Breast epithelium (tissue), 4 donors: ENCODE measurements around the gene ADPRHL1. TPM values are rescaled to one million over a fixed set of nuclear protein-coding genes. Genes with fewer than 3 reads are reported as not detected.

Experiments used
- DNase-seq, 2 donors: peaks; one replicate each; pipeline ENCODE4 v3.0.0-alpha.2; 2019; ENCODE audit warnings: low spot score in 2 of 2
- H3K27ac ChIP-seq, 2 donors: fragments of 200-600 bp; sonication (generic) in 1 of 2; one replicate each; pipeline ENCODE4 v1.5.1; 2016 to 2019; ENCODE audit warnings: mild to moderate bottlenecking in 1 of 2
- H3K27me3 ChIP-seq, 2 donors: fragments of 200-600 bp; sonication (generic) in 1 of 2; one replicate each; pipeline versions ENCODE4 v1.5.1 to v1.6.0; 2017 to 2019; ENCODE audit warnings: control low read depth in 1 of 2, mild to moderate bottlenecking in 1 of 2
- H3K36me3 ChIP-seq: fragments of 200-600 bp; one replicate; pipeline ENCODE4 v1.5.1; 2019
- H3K4me1 ChIP-seq, 2 donors: fragments of 200-600 bp; sonication (generic); one replicate each; pipeline ENCODE4 v1.5.1; 2016 to 2019; ENCODE audit warnings: control low read depth in 1 of 2
- H3K4me3 ChIP-seq, 3 donors: fragments of 200-600 bp; sonication (generic); 1 replicate in 2 of 3; 2 replicates in 1 of 3; pipeline ENCODE4 v1.5.1; 2016 to 2019; ENCODE audit warnings: mild to moderate bottlenecking in 3 of 3, moderate library complexity in 2 of 3
- H3K9me3 ChIP-seq, 2 donors: fragments of 200-600 bp; sonication (generic) in 1 of 2; one replicate each; pipeline ENCODE4 v1.5.1; 2016 to 2019; ENCODE audit warnings: control low read depth in 1 of 2
- CTCF ChIP-seq, 3 donors: fragments of 450-650 bp; IDR thresholded peaks; one replicate each; pipeline ENCODE4 v1.5.1; 2016 to 2017; ENCODE audit warnings: antibody characterized with exemption in 3 of 3, mild to moderate bottlenecking in 3 of 3, moderate library complexity in 3 of 3
- POLR2A ChIP-seq: fragments of 450-650 bp; IDR thresholded peaks from one replicate; pipeline ENCODE4 v1.6.1; 2016; ENCODE audit warnings: antibody characterized with exemption, mild to moderate bottlenecking, moderate library complexity
- POLR2AphosphoS5 ChIP-seq, 3 donors: sonication (generic); formaldehyde crosslinking; IDR thresholded peaks; one replicate each; pipeline ENCODE4 v1.6.1; 2017; ENCODE audit warnings: antibody characterized with exemption in 3 of 3
- intact Hi-C: fragments of 100-400 bp; cut with DNase I; formaldehyde crosslinking; loops from one replicate; pipeline ENCODE4 v1.15.1; 2023; ENCODE audit warnings: low total_unique reads
- total RNA-seq, 3 donors: library from RNA; depleted of rRNA; stranded (reverse); fragments of >200 nt; gene quantifications; one replicate each; pipeline ENCODE4 v1.1.0, GENCODE V29; 2016

Gene ADPRHL1
- total RNA-seq, 3 donors from 2014 or later, result 1.8 to 2.7 (median 2.0) TPM

GRCh38 chr13:113367771-113368170 lies 85.5 kb downstream of the ADPRHL1 start:
- H3K9me3 ChIP-seq, result no peaks in the 10 kb centered on the region
- no peaks in the 10 kb centered on the region for H3K36me3 ChIP-seq
- TF ChIP-seq POLR2AphosphoS5 (IDR thresholded peaks at IDR 0.05), result no peak
- no peak for TF ChIP-seq POLR2A
- no peak for TF ChIP-seq CTCF (IDR thresholded peaks at IDR 0.05)
- H3K27ac ChIP-seq, result no peak overlapping the region
- H3K27me3 ChIP-seq, result no peaks in the 10 kb centered on the region
- no peak overlapping the region for H3K4me3 ChIP-seq
- intact Hi-C loops, result no loop called here
- H3K4me1 ChIP-seq, result peaks cover 0 to 4% of the 10 kb centered on the region in 2 donors
- DNase-seq, result no peak

- DNase-seq, result peak in 1 of 2 donors; percentile 12
- H3K27ac ChIP-seq, result no peak overlapping the region
- no peaks in the 10 kb centered on the region for H3K36me3 ChIP-seq
- H3K4me1 ChIP-seq, result peaks cover 0 to 4% of the 10 kb centered on the region in 2 donors
- no peaks in the 10 kb centered on the region for H3K27me3 ChIP-seq
- H3K4me3 ChIP-seq, result no peak overlapping the region
- TF ChIP-seq POLR2AphosphoS5 (IDR thresholded peaks at IDR 0.05), result no peak
- no peak for TF ChIP-seq CTCF (IDR thresholded peaks at IDR 0.05)
- no peak for TF ChIP-seq POLR2A
- intact Hi-C loops, result no loop called here
- no peaks in the 10 kb centered on the region for H3K9me3 ChIP-seq
These were observed 86.2 kb downstream of the ADPRHL1 start for GRCh38 chr13:113367020-113367560.

- no peak for TF ChIP-seq POLR2AphosphoS5 (IDR thresholded peaks at IDR 0.05)
- TF ChIP-seq POLR2A, result no peak
- no peak for TF ChIP-seq CTCF (IDR thresholded peaks at IDR 0.05)
- Histone ChIP-seq H3K27me3 (no peaks in the 10 kb centered on the region), H3K4me3 (no peak overlapping the region), H3K4me1 (peaks cover 0 to 4% of the 10 kb centered on the region in 2 donors), H3K36me3 (no peaks in the 10 kb centered on the region), H3K27ac (peak overlapping the region in 1 of 2 donors; percentile 12), H3K9me3 (no peaks in the 10 kb centered on the region)
- intact Hi-C loops, result no loop called here
- DNase-seq, result no peak
These were observed 87.2 kb downstream of the ADPRHL1 start for GRCh38 chr13:113365971-113366588.

- H3K27ac ChIP-seq, result peak overlapping the region in 1 of 2 donors; percentile 78
- intact Hi-C loops, result no loop called here
- H3K9me3 ChIP-seq, result no peaks in the 10 kb centered on the region
- H3K36me3 ChIP-seq, result no peaks in the 10 kb centered on the region
- TF ChIP-seq POLR2AphosphoS5 (IDR thresholded peaks at IDR 0.05), result no peak
- no peak for TF ChIP-seq POLR2A
- no peak for TF ChIP-seq CTCF (IDR thresholded peaks at IDR 0.05)
- peaks cover 0 to 4% of the 10 kb centered on the region in 2 donors for H3K4me1 ChIP-seq
- H3K4me3 ChIP-seq, result peak overlapping the region in 1 of 3 donors; percentile 96
- no peaks in the 10 kb centered on the region for H3K27me3 ChIP-seq
- no peak for DNase-seq
These were observed 87.7 kb downstream of the ADPRHL1 start for GRCh38 chr13:113365583-113365970.

GRCh38 chr13:113364901-113365582 lies 88.2 kb downstream of the ADPRHL1 start:
- Histone ChIP-seq H3K9me3 (no peaks in the 10 kb centered on the region), H3K36me3 (no peaks in the 10 kb centered on the region), H3K4me1 (peaks cover 0 to 4% of the 10 kb centered on the region in 2 donors), H3K4me3 (peak overlapping the region; percentile 56 to 96 (median 80)), H3K27ac (peak overlapping the region; percentile 78 to 82), H3K27me3 (no peaks in the 10 kb centered on the region)
- intact Hi-C loops, result no loop called here
- DNase-seq, result no peak
- no peak for TF ChIP-seq CTCF (IDR thresholded peaks at IDR 0.05)
